HepG2 (cell line): Measurements from ENCODE around the gene ATP13A1. TPM values are rescaled to one million over a fixed set of nuclear protein-coding genes. Genes with fewer than 3 reads are reported as not detected.

Experiments
- CTCF ChIP-seq: sonication (generic); formaldehyde crosslinking; IDR thresholded peaks from 2 replicates; pipeline ENCODE4 v1.5.0; 2020; ENCODE audit warnings: mild to moderate bottlenecking, missing genetic modification reagents, moderate library complexity
- GMEB2 ChIP-seq: IDR thresholded peaks from 2 replicates; pipeline ENCODE4 v1.6.1; 2016; ENCODE audit warnings: missing biosample characterization, missing genetic modification reagents, low read depth
- HCFC1 ChIP-seq: fragments of 150-350 bp; IDR thresholded peaks from 2 replicates; pipeline ENCODE4 v1.6.1; 2014; ENCODE audit warnings: low read depth, low read length
- HOXA3 ChIP-seq: sonication (generic); formaldehyde crosslinking; IDR thresholded peaks from 2 replicates; pipeline ENCODE4 v1.5.0; 2020; ENCODE audit warnings: missing genetic modification reagents
- KDM5A ChIP-seq: fragments of 200-600 bp; sonication (generic); IDR thresholded peaks from 2 replicates; pipeline ENCODE4 v1.7.0; 2018; ENCODE audit warnings: antibody characterized with exemption, mild to moderate bottlenecking, low read length, borderline replicate concordance
- KLF6 ChIP-seq: IDR thresholded peaks from 2 replicates; pipeline ENCODE4 v1.8.0; 2016; ENCODE audit warnings: missing biosample characterization, missing genetic modification reagents
- NBN ChIP-seq: fragments of 450-650 bp; conservative IDR thresholded peaks from 2 replicates; pipeline ENCODE4 v1.6.1; 2017
- NCOA1 ChIP-seq: sonication (generic); formaldehyde crosslinking; IDR thresholded peaks from 2 replicates; pipeline ENCODE4 v1.9.0; 2021; ENCODE audit warnings: missing genetic modification reagents
- NCOR1 ChIP-seq: fragments of 200-600 bp; sonication (generic); IDR thresholded peaks from 2 replicates; pipeline ENCODE4 v1.7.0; 2017; ENCODE audit warnings: antibody characterized with exemption, low read length, borderline replicate concordance
- ZBTB3 ChIP-seq: sonication (generic); formaldehyde crosslinking; IDR thresholded peaks from 2 replicates; pipeline ENCODE4 v1.4.0; 2020; ENCODE audit warnings: low read depth, mild to moderate bottlenecking, moderate library complexity, missing genetic modification reagents, borderline replicate concordance
- ZBTB39 ChIP-seq: sonication (generic); formaldehyde crosslinking; IDR thresholded peaks from 2 replicates; pipeline ENCODE4 v1.5.0; 2020; ENCODE audit warnings: missing genetic modification reagents
- ZNF143 ChIP-seq: sonication (generic); formaldehyde crosslinking; IDR thresholded peaks from 2 replicates; pipeline ENCODE4 v1.4.0; 2020; ENCODE audit warnings: missing genetic modification reagents
- ZNF225 ChIP-seq: sonication (generic); formaldehyde crosslinking; IDR thresholded peaks from 2 replicates; pipeline ENCODE4 v1.4.0; 2020; ENCODE audit warnings: mild to moderate bottlenecking, missing genetic modification reagents
- ZNF326 ChIP-seq: sonication (generic); formaldehyde crosslinking; IDR thresholded peaks from 2 replicates; pipeline ENCODE4 v1.4.0; 2020; ENCODE audit warnings: missing genetic modification reagents, borderline replicate concordance
- ZNF574 ChIP-seq: sonication (generic); formaldehyde crosslinking; IDR thresholded peaks from 2 replicates; pipeline ENCODE4 v1.4.0; 2020; ENCODE audit warnings: missing genetic modification reagents
- ZNF598 ChIP-seq: sonication (generic); formaldehyde crosslinking; IDR thresholded peaks from 2 replicates; pipeline ENCODE4 v1.5.1; 2020; ENCODE audit warnings: mild to moderate bottlenecking, missing genetic modification reagents, borderline replicate concordance
- ZNF710 ChIP-seq: sonication (generic); formaldehyde crosslinking; IDR thresholded peaks from 2 replicates; pipeline ENCODE4 v1.5.0; 2020; ENCODE audit warnings: mild to moderate bottlenecking, missing genetic modification reagents, borderline replicate concordance
- ZSCAN25 ChIP-seq: sonication (generic); formaldehyde crosslinking; IDR thresholded peaks from 2 replicates; pipeline ENCODE4 v1.8.0; 2022; ENCODE audit warnings: mild to moderate bottlenecking, missing genetic modification reagents
- polyA plus RNA-seq, 8 experiments: library from polyadenylated mRNA; depleted of rRNA in 3 of 8; stranded (reverse) in 7 of 8; unstranded in 1 of 8; fragments of >200 nt; fragmentation: Illumina TruSeq in 4 of 8; extraction: Trizol in 4 of 8; gene quantifications; 2 replicates each; pipeline versions ENCODE4 v1.2.1 to v1.2.3, GENCODE V29; 2011 to 2016; ENCODE audit warnings: low read depth in 4 of 8, missing spikeins in 1 of 8, mixed read lengths in 1 of 8; ENCODE audit not compliant: insufficient read depth in 1 of 8
- total RNA-seq, 5 experiments: library from RNA; depleted of rRNA; stranded (reverse); fragments of >200 nt; fragmentation: Illumina TruSeq; extraction: Trizol; gene quantifications; 2 replicates each; pipeline ENCODE4 v1.2.3, GENCODE V29; 2016; ENCODE audit warnings: low read depth in 1 of 5

The ATP13A1 gene
- total and polyA plus RNA-seq, 2 of the 13 experiments (the other 11 are each of a cell fraction or from before 2014, with no cell fraction given) = 23.2 to 41.7 TPM

GRCh38 chr19:19668230-19669012 is 4.9 kb upstream of the ATP13A1 start, which contains the start of gene ZNF101 (continued):
- TF ChIP-seq KDM5A (peak; percentile 25; the same call in 1 of the 2 replicates), ZNF326 (CRISPR knock-in tag) (no peak), NBN (no peak), ZNF574 (CRISPR knock-in tag) (peak; percentile 33; the same call in 1 of the 2 replicates), NCOA1 (CRISPR knock-in tag) (no peak; the same call in 1 of the 2 replicates), ZBTB39 (no peak), HOXA3 (CRISPR knock-in tag) (peak; percentile 67), ZBTB3 (no peak), KLF6 (CRISPR knock-in tag) (no peak), ZNF143 (CRISPR knock-in tag) (0 out of 2 replicates have a peak, but pooled peaks have one; percentile 13), ZSCAN25 (CRISPR knock-in tag) (no peak), HCFC1 (no peak; the same call in 1 of the 2 replicates), GMEB2 (no peak), NCOR1 (peak; percentile 91; the same call in 1 of the 2 replicates), ZNF598 (CRISPR knock-in tag) (no peak; the same call in 1 of the 2 replicates), ZNF710 (CRISPR knock-in tag) (no peak), CTCF (CRISPR knock-in tag) (0 out of 2 replicates have a peak, but pooled peaks have one; percentile 4), ZNF225 (no peak)
